Cardiac septum (tissue), 1 donor: ENCODE measurements around the gene MTHFD1. TPM values are rescaled to one million over a fixed set of nuclear protein-coding genes. Genes with fewer than 3 reads are reported as not detected.
"Not testable (repeated sequence)": the region's sequence is repeated elsewhere in the genome, so short reads cannot be mapped to it uniquely, and the experiment has no call there.

Experiments
- DNase-seq: peaks from one replicate; pipeline ENCODE4 v3.0.0-alpha.2; 2020; ENCODE audit warnings: low spot score
- intact Hi-C: fragments of 100-400 bp; cut with DNase I; formaldehyde crosslinking; loops from one replicate; pipeline ENCODE4 v1.14.0; 2022
- long read RNA-seq: library from polyadenylated mRNA; unstranded; transcript quantifications from one replicate; pipeline ENCODE4 v2.0.0, GENCODE V29; 2021
- total RNA-seq: library from RNA; stranded (reverse); fragmentation: NEBNext Ultra II Directional; extraction: Animal tissue kit (Norgen Biotek cat#: 25700); gene quantifications from one replicate; pipeline ENCODE4 v1.2.1, GENCODE V29; 2021
- donor health status: DM: no; HTN: no; CAD: no.

Gene MTHFD1
- 46.3 TPM for total RNA-seq
- long read RNA-seq, transcript MTHFD1-201 (28 exons, 3,136 nt): major isoform, 91 of 114 reads
- long read RNA-seq, partial matches to known transcripts: 14 of 114 reads
- long read RNA-seq, other reads (novel, unspliced or antisense): 9 of 114 reads

- intact Hi-C loops: loop anchor here (2.0 kb wide), 1 partner anchor 49 kb away; no protein-coding TSS in a partner anchor
- peak; percentile 98 for DNase-seq
These were observed at the start of gene MTHFD1 for GRCh38 chr14:64387782-64388532. MTHFD1 (plus strand) TSS chr14:64388353; CDS start chr14:64388428, 75 bp downstream.

- intact Hi-C loops: loop anchor here (2.0 kb wide), 1 partner anchor 48 kb away; no protein-coding TSS in a partner anchor
- DNase-seq: peak; percentile 95
These were observed 49.4 kb upstream of the MTHFD1 start for GRCh38 chr14:64338616-64339316.

- no peak for DNase-seq
- intact Hi-C loops: loop anchor here (5.0 kb wide), 2 partner anchors 137 to 297 kb away; no protein-coding TSS in a partner anchor
These were observed 47.5 kb upstream of the MTHFD1 start for GRCh38 chr14:64340560-64341196.

GRCh38 chr14:64347748-64348147 lies 40.4 kb upstream of the MTHFD1 start:
- intact Hi-C loops: no loop called here
- no peak for DNase-seq

- intact Hi-C loops: no loop called here
- DNase-seq: no peak
These were observed 38.2 kb upstream of the MTHFD1 start for GRCh38 chr14:64349741-64350490.

- no peak for DNase-seq
- intact Hi-C loops: no loop called here
These were observed 24.8 kb upstream of the MTHFD1 start for GRCh38 chr14:64363265-64363846.

- intact Hi-C loops: no loop called here
- DNase-seq: no peak
These were observed 23.2 kb upstream of the MTHFD1 start for GRCh38 chr14:64364907-64365306.

- intact Hi-C loops, DNase-seq: not testable (repeated sequence)
These were observed 22.7 kb upstream of the MTHFD1 start for GRCh38 chr14:64365358-64365889.

- intact Hi-C loops: no loop called here
- DNase-seq: no peak
These were observed 19.0 kb upstream of the MTHFD1 start for GRCh38 chr14:64369201-64369600.

- no peak for DNase-seq
- intact Hi-C loops: loop anchor here (2.0 kb wide), 1 partner anchor 49 kb away; no protein-coding TSS in a partner anchor
These were observed 846 bp upstream of the MTHFD1 start for GRCh38 chr14:64387232-64387781.

GRCh38 chr14:64388533-64389285 lies 556 bp downstream of the MTHFD1 start:
- DNase-seq: peak; percentile 77
- intact Hi-C loops: no loop called here

- no peak for DNase-seq
- intact Hi-C loops: no loop called here
These were observed 3.1 kb downstream of the MTHFD1 start for GRCh38 chr14:64391113-64391725.

GRCh38 chr14:64391986-64392385 lies 3.8 kb downstream of the MTHFD1 start:
- intact Hi-C loops: no loop called here
- DNase-seq: no peak

GRCh38 chr14:64393189-64393726 lies 5.1 kb downstream of the MTHFD1 start:
- DNase-seq, intact Hi-C loops: not testable (repeated sequence)

GRCh38 chr14:64394423-64394822 lies 6.3 kb downstream of the MTHFD1 start:
- intact Hi-C loops: no loop called here
- DNase-seq: no peak

GRCh38 chr14:64394977-64395633 lies 7.0 kb downstream of the MTHFD1 start:
- intact Hi-C loops: no loop called here

More at GRCh38 chr14:64394977-64395633, 7.0 kb downstream of the MTHFD1 start:
- DNase-seq: no peak
